DMS79 (cell line): Measurements from ENCODE around the gene APOO.
A peak's percentile ranks its signal among the peaks of the same experiment; 100 is the strongest.
"Not testable (repeated sequence)": the region's sequence is repeated elsewhere in the genome, so short reads cannot be mapped to it uniquely, and the experiment has no call there.

Experiments used
- DNase-seq: peaks from one replicate; lab custom pipeline; 2025; lab: John Stamatoyannopoulos, UW

Gene APOO

DNA sequence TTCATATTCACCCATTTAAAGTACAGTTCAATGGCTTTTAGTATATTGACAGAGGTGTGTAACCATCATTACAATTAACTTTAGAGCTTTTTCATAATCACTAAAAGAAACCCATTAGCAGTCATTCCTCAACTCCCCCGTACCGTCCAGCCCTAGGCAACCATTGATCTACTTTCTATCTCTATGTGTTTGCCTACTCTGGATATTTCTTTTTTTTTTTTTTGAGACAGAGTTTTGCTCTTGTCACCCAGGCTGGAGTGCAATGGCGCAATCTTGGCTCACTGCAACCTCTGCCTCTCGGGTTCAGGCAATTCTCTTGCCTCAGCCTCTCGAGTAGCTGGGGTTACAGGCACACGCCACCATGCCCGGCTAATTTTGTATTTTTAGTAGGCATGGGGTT, 48.5 kb downstream of the APOO start:
- DNase-seq, result not testable (repeated sequence)

DNA sequence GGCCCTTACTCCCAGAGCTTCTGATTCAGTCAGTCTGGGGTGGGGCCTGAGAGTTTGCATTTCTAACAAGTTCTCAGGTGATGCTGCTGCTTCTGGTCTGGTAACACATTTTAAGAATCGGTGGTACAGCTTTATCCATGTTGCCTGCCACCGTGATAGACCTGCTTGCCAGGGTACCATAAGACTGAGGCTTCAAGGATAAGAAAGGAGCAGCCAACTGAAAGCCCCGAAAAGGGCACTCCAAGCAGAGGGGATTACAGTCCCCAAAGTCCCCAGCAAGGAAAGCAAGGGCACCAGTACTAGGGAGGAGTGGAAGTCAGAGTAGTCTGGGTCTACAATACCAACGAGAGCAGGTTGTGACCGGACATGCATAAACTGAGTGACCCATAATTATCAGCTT, 49.8 kb downstream of the APOO start:
- no peak for DNase-seq

DNA sequence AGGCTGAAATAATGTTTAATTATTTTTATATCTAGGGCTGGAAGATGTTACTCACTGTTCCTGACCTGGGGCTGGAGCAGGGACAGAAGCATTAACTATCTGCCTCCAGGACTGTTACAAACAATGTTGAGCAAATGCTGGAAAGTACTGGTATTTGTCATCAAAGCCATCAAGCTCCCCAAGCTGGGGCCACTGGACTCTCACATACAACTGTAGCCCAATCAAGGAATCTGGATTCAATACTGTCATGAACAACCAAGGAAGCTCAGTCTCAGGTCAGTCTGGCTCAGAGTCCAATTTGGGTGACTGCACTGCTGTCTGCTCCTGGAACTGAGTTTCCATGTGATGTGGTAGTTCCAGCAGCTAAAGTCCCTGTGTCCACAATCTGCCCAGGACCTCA, 50.4 kb downstream of the APOO start:
- no peak for DNase-seq

DNA sequence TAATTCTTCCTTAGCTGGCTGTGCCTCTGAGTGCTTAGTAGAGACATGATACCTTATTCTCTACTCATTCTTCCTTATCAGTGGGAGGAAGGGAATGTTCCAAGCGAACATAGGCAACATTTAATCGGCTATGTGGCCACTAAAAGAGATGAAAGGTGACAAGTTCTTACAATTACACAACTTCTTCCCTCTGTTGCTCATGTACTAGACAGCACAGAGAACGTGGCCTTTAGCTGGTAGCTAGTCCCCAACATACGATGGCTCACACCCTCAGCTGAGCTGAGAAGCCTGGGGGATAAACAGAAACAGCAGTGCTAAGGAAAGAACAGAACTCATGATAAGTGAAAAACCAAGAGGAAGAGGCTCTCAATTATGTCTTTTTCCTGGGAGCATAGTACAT, 52.2 kb downstream of the APOO start:
- DNase-seq, result no peak

DNA sequence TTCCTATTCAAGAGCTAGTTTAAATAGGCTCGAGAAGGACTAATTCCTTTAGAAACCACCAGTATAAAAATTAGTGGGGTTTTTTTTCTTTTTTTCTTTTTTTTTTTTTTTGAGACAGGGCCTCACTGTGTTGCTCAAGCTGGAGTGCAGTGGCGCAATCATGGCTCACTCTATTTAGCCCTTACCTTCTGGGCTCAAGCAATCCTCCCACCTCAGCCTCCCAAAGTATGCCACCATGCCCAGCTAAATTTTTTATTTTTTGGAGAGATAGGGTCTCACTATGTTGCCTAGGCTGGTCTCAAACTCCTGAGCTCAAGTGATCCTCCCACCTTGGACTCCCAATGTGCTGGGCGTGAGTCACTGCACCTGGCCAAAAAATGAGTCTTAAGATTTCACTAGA, 52.8 kb downstream of the APOO start:
- no peak for DNase-seq

DNA sequence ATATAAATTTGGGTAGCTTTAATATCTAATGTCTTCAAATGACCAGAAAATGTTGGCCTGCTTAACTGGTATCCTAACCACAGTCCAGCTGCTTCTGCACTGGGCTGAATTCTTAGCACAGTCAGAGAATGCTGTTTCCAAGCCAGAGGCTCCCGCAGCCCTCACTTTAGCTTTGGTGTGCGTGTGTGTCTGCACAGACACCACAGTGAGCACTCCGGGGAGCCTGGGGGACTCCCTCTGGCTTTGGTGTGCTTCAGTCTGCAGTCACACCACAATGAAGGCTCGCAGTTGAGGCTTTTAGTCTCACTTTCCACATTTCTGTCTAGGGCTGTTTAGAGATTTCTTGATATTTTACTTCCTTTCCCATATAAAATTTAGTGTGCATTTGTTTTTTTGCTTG, 53.6 kb downstream of the APOO start:
- no peak for DNase-seq

DNA sequence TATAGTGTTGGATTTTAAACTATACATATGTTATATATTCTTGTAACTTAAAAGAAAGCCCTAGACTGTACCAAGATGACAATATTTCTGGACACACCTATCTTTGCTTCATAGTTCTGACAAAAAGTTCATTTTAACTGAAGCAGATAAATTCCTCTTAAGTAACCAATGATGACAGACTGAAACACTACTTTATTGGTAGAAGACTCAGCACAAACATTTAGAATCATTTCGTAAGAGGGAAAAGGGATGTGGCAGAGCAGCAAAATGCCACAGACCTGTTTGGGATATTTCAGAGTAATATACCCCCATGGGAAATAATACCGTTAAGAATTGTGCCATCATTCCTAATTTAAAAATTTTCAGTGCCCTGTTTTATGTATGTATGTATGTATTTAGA, 56.2 kb downstream of the APOO start:
- no peak for DNase-seq

DNA sequence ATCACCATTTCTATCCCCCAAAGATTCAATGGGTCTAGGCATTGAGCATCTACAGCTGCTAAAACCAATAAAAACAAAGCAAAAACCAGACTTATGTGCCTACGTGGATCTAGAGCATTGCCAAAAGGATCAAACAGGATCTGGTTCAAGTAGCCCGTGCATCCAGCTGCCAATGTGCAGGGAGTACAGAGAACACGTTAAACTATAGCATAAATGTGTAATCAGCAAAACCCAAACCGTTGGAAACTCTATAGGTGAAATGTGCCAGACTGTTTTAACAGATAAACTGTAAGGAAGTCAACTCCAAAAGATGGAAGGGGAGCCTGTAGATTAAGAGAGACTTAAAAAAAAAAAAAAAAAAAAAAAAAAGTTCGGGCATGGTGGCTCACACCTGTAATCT, 58.5 kb downstream of the APOO start:
- no peak for DNase-seq

DNA sequence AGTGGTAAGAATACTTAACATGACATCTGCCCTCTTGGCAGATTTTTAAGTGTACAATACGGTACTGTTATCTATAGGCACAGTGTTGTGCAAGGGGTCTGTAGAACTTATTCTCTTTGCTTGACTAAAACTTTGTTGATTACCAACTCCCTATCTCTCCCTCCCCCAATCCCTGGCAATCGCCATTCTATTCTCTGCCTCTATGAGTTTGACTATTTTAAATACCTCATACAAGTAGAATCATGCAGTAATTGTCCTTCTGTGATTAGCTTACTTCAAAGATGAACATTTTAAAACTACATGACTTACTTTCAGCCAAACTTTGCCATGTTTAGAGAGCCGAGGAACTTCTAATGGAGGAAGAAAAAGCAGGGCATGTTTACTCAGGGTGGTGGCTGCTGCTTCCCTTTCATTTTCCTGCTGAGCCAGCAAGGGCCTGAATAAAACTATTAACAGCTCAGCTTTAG, 62.4 kb downstream of the APOO start:
- DNase-seq, result no peak

DNA sequence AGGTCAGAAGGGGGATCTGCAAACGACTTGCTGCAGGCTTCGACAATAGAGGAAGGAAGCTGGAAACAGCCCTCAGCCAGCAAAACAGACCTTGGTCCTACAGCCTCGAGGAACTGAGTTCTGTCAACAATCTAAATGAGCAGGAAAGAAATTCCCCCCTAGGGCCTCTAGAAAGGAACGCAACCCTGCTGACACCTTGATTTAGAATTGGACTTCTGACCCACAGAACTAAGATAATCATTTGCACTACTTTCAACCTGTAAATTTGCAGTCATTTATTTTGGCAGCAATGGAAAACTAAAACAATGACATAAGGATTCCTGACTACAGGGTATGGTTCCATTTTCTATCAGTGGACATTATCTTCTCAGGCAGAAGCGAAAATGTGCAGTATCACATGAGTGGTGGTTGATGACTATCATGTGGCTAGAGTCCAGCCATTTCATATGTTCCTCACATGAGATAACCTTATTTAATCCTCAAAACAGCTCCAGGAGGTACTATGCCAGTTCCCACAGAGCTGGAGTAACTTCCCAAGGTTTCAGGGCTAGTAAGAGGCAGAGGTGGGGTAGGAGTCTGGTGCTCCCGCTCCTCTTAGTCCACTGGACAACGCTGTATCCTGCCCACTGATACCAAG, 63.1 kb downstream of the APOO start:
- no peak for DNase-seq

DNA sequence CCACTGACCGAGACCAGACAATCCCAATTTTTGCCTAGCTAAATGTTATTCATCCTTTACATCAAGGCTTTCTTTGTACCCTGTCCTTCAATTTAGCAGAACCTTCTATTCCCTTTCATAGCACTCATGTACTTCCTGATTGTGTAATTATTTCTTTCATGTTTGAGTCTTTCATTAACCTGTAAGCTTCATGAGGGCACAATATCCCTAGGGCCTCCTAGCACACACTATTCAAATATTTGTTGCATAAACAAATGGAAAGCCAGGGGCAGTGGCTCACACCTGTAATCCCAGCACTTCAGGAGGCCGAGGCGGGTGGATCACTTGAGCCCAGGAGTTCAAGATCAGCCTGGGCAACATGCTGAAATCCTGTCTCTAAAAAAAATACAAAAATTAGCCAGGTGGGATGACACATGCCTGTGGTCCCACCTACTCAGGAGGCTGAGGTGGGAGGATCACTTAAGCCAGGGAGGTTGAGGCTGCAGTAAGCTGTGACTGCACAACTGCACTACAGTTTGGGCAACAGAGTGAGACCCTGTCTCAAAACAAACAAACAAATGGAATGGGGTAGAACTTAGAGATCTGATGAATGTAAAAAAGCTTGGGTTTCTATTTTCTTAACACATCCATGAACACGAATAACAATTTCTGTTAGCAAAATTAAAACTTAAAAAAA, 65.8 kb downstream of the APOO start:
- DNase-seq, result no peak

DNA sequence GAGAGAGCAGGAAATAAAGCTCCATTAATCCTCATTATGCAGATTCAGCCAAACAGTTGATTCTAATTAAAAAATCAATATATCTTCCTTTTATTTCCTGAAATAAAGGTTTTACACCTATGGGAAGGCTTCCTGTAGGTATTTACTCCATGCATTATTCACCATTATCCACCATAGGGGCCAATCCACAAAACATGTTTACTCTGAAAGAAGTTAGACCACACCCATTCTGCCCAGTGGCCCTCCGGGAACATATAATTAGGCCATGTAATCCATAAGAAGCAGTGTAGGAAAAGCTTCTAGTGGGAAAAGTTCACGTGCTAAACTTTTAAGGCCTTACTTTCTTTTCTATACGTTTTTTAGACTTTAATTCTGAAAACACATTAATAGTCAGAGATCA, 67.1 kb downstream of the APOO start:
- no peak for DNase-seq

DNA sequence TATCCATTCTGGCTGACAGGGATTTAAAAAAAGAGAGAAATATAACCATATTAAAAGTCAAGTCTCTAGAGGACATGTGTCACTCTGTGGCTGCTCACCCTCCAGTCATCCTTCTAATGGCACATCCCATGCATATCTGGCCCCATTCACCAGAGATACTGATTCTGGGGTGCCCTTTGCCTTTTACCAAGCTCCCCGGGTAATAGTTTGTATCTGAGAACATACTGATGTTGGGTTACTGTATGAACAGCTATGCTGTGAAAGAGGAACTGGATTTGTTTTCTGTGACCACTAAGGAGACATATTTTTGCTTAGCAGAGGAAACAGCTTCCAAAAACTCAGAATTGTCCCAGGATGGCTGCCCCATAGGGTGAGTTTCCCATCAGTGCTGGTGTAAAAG, 68.8 kb downstream of the APOO start:
- no peak for DNase-seq

DNA sequence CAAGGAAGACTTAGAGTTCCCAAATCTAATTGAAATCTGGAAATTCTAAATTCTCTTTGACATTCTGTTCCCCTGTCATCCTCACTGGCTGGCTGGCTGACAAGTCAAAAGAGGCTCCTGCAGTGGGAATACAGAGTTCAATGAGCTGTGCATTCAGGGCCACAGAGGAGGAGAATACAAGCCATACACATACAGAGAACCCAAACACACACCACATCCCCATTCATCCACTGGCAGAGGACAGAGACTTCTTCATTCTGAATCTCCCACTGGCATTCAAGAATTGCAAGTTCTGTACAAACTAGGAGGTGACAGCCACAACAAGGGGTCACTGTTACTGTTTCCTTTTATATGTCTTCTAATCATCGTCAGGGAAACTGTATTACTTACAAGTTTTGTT, 75.0 kb downstream of the APOO start:
- no peak for DNase-seq

DNA sequence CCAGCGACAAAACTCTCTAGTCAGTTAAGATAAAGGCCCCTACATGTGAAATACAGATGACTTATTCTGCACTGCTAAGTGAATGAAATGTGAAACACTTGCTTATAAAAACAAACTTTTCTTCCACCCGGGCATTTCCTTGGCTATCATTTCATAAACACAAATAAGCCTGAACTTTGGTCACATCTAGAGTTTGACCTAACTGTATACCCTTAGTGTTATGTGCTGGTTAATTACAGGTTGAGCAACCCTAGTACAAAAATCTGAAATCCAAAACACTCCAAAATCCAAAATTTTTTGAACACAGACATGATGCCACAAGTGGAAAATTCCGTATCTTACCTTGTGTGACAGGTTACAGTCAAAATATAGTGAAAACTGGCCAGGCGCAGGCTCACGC, 78.9 kb downstream of the APOO start:
- no peak for DNase-seq

DNA sequence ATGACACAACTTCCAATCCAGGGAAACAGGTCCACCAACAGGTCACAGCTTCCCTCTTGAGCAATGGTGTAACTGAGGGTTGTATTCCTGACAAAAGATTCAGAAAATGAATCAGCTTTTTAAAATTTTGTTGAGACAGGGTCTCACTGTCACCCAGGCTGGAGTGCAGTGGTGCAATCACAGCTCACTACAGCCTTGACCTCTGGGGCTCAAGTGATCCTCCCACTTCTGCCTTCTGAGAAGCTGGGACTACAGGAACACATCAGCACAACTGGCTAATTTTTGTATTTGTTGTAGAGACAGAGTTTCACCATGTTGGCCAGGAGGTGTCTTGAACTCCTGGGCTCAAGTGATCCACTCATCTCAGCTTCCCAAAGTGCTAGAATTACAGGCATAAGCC, 81.1 kb downstream of the APOO start:
- DNase-seq, result no peak

DNA sequence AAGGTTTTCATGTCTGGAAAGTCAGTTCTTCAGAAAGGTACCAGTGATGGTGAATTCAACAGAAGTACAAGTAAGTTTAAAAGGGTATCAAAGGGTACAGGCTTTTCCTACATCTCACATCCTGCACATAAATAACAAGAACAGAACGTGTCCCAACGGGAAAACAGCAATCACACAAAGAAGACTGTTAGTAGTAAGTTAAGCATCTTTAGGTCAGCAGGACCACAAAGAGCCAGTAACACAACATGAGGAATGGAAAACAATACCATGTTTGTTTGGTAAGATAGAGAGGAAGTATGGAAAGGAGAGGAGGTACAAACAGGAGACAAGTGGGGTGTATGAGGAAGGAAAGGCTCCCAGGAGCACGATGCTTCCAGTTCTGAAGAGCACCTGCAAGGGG, 81.5 kb downstream of the APOO start:
- DNase-seq, result no peak

DNA sequence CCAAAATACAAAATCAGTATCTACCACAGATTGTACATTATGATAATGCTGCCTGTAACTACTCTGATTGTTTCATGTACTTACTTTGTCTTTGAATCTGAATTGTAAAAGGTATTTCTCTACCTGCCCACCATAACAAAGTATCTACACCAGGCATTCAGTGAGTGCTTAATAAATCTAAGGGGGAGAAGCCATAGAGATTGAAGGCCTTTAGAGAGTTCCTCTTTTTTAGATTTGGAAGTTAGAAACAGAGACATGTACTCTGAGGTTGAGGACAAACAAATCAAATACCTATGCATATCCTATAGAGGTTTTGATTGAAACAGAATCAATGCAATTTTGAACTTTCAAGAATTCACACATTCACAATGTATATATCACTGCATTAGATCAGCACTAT, 82.1 kb downstream of the APOO start:
- no peak for DNase-seq

DNA sequence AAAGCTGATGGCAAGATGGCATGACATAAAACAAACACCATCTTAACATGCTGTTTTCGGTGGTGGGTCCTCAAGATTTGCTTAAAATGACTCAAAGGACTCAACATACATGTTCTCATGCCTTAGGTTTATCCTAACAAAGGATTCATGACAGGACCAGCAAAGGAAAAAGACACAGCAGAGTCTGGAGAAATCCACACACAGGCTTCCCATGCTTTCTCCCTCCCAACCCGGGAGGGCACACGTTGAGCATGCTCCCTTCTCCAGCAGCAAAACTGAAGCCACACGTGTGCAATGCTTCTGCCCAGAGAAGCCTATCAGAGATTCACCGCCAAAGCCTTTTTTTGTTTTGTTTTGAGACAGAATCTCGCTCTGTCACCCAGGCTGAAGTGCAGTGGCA, 84.9 kb downstream of the APOO start:
- no peak for DNase-seq

DNA sequence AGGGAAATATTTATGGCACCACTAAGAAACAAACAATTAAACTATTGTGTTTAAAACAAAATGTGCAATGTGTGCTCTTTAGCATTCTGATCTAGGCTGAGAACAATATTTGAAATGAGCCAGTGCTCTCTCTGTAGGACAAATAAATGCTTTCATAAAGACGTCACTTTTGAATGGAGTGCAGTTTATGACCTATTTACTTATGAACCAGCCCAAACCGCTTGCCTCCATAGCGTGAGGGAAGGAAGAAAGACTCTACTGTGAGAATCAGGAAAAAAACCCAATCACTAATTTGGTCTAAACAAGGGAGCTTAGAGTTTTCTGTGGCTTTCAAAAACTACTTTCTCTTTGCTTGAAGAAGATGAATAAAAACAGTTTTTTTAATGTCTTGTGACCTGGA, 85.3 kb downstream of the APOO start:
- no peak for DNase-seq

DNA sequence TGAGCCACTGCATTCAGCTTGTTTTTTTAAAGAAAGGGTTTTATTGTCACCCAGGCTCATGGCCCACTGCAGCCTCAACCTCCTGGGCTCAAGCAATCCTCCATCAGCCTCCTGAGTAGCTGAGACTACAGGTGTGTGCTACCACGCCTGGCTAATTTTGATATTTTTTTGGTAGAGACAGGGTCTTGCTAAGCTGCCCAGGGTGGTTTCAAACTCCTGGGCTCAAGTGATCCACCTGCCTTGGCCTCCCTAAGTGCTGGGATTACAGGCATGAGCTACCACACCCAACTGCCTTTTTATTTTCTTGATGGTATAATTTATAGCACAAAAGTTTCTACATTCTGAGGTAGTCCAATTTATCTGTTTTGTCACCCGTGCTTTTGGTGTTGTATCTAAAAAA, 85.9 kb downstream of the APOO start:
- DNase-seq, result no peak

DNA sequence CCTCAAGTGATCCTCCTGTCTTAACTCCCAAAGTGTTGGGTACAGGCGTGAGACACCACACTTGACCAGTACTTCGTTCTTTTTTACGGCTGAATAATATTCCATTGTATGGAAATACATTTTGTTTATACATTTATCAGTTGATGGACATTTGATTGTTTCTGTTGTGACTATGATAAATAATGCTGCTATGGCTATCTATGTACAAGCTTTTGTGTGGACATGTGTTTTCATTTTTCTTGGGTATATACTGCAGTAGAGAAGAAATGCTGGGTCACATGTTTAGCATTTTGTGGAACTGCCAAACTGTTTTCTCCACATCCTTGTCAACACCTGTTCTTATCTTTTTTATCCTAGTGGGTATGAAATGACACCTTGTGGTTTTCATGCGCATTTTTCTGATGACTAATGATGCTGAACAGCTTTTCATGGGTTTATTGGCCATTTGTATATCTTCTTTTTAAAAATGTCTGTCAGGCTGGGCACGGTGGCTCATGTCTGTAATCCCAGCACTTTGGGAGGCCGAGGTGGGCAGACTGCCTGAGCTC, 87.4 kb downstream of the APOO start:
- DNase-seq, result no peak

DNA sequence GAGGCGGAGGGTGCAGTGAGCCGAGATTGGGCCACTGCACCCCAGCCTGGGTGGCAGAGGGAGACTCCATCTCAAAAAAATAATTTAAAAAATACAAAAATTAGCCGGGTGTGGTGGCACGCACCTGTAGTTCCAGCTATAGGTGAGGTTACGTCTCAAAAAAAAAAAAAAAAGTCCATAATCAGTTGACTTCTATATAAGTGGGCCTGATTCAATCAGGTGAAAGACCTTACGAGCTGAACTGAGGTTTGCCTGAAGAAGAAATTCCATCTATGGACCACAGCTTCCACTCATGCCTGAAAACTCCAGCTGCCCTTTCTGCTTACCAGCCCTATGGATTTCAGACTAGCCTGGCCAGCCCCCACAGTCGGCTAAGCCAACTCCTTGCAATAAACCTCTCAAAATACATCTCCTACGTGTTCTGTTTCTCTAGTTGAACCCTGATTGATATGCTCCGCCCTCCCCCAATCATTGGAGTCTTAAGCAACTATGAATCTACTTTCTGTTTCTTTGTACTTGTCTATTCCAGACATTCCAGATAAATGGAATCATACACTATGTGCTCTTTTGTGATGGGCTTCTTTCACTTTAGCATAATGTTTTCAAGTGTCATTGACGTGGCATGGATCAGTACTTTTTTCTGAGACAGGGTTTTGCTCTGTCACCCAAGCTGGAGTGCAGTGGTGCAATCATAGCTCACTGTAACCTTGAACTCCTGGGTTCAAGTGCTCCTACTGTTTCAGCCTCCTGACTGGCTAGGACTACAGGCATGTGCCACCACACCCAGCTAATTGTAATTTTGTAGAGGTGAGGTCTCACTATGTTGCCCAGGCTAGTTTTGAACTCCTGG, 88.1 kb downstream of the APOO start:
- peak; percentile 9 for DNase-seq
